ENCODE measurements around the gene OR10A4. TPM values are rescaled to one million over a fixed set of nuclear protein-coding genes. Genes with fewer than 3 reads are reported as not detected.

Gene OR10A4
- total and polyA plus RNA-seq, 2 of the 13 experiments (the other 11 are each of a cell fraction or from before 2014, with no cell fraction given): not detected

- no peak for TF ChIP-seq MIXL1 (CRISPR knock-in tag; IDR thresholded peaks at IDR 0.05)
- TF ChIP-seq EEA1 (CRISPR knock-in tag; IDR thresholded peaks at IDR 0.05; ENCODE audit: borderline replicate concordance): no peak
- TF ChIP-seq, protein P1, sequence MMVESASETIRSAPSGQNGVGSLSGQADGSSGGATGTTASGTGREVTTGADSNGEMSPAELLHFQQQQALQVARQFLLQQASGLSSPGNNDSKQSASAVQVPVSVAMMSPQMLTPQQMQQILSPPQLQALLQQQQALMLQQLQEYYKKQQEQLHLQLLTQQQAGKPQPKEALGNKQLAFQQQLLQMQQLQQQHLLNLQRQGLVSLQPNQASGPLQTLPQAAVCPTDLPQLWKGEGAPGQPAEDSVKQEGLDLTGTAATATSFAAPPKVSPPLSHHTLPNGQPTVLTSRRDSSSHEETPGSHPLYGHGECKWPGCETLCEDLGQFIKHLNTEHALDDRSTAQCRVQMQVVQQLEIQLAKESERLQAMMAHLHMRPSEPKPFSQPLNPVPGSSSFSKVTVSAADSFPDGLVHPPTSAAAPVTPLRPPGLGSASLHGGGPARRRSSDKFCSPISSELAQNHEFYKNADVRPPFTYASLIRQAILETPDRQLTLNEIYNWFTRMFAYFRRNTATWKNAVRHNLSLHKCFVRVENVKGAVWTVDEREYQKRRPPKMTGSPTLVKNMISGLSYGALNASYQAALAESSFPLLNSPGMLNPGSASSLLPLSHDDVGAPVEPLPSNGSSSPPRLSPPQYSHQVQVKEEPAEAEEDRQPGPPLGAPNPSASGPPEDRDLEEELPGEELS (CRISPR knock-in tag; IDR thresholded peaks at IDR 0.05): no peak
Observed at GRCh38 chr11:6927030-6927617, 50.7 kb downstream of the OR10A4 start (continued).

Other genes with a start within 250 kb of the OR10A4 start
- under 0.01 TPM in 1 of 2 replicates, not detected in the other for gene DCHS1, start 220.8 kb upstream of the OR10A4 start, total RNA-seq (2016; rRNA removed; fragmentation: Illumina TruSeq; extraction: Trizol)
- 0.01 and 0.03 TPM in 2 replicates for gene DCHS1, start 220.8 kb upstream of the OR10A4 start, polyA plus RNA-seq (2011; rRNA removed)
- gene MRPL17, start 193.3 kb upstream of the OR10A4 start, total RNA-seq (2016; rRNA removed; fragmentation: Illumina TruSeq; extraction: Trizol): 90.0 and 97.9 TPM in 2 replicates
- gene MRPL17, start 193.3 kb upstream of the OR10A4 start, polyA plus RNA-seq (2011; rRNA removed): 53.7 and 59.4 TPM in 2 replicates
- gene OR2AG2, start 104.6 kb upstream of the OR10A4 start, total RNA-seq (2016; rRNA removed; fragmentation: Illumina TruSeq; extraction: Trizol): not detected in 2 replicates
- gene OR2AG2, start 104.6 kb upstream of the OR10A4 start, polyA plus RNA-seq (2011; rRNA removed): not detected in 2 replicates
- not detected in 2 replicates for gene OR2AG1, start 93.6 kb upstream of the OR10A4 start, total RNA-seq (2016; rRNA removed; fragmentation: Illumina TruSeq; extraction: Trizol)
- not detected in 2 replicates for gene OR2AG1, start 93.6 kb upstream of the OR10A4 start, polyA plus RNA-seq (2011; rRNA removed)
- not detected in 2 replicates for gene OR6A2, start 76.9 kb upstream of the OR10A4 start, total RNA-seq (2016; rRNA removed; fragmentation: Illumina TruSeq; extraction: Trizol)
- not detected in 2 replicates for gene OR6A2, start 76.9 kb upstream of the OR10A4 start, polyA plus RNA-seq (2011; rRNA removed)
- gene OR10A5, start 30.9 kb upstream of the OR10A4 start, total RNA-seq (2016; rRNA removed; fragmentation: Illumina TruSeq; extraction: Trizol): not detected in 2 replicates
- gene OR10A5, start 30.9 kb upstream of the OR10A4 start, polyA plus RNA-seq (2011; rRNA removed): not detected in 2 replicates
- not detected in 2 replicates for gene OR10A2, start 13.6 kb upstream of the OR10A4 start, total RNA-seq (2016; rRNA removed; fragmentation: Illumina TruSeq; extraction: Trizol)
- not detected in 2 replicates for gene OR10A2, start 13.6 kb upstream of the OR10A4 start, polyA plus RNA-seq (2011; rRNA removed)
- gene OR2D2, start 15.9 kb downstream of the OR10A4 start, total RNA-seq (2016; rRNA removed; fragmentation: Illumina TruSeq; extraction: Trizol): not detected in 2 replicates
- gene OR2D2, start 15.9 kb downstream of the OR10A4 start, polyA plus RNA-seq (2011; rRNA removed): not detected in 2 replicates
- gene OR2D3, start 44.4 kb downstream of the OR10A4 start, total RNA-seq (2016; rRNA removed; fragmentation: Illumina TruSeq; extraction: Trizol): not detected in 2 replicates
- not detected in 2 replicates for gene OR2D3, start 44.4 kb downstream of the OR10A4 start, polyA plus RNA-seq (2011; rRNA removed)
- gene ZNF215, start 49.8 kb downstream of the OR10A4 start, total RNA-seq (2016; rRNA removed; fragmentation: Illumina TruSeq; extraction: Trizol): not detected in 2 replicates
- not detected in 2 replicates for gene ZNF215, start 49.8 kb downstream of the OR10A4 start, polyA plus RNA-seq (2011; rRNA removed)
- gene ZNF214, start 143.7 kb downstream of the OR10A4 start, total RNA-seq (2016; rRNA removed; fragmentation: Illumina TruSeq; extraction: Trizol): 1.9 and 2.6 TPM in 2 replicates
- gene ZNF214, start 143.7 kb downstream of the OR10A4 start, polyA plus RNA-seq (2011; rRNA removed): 0.28 and 0.42 TPM in 2 replicates
- gene NLRP14, start 143.9 kb downstream of the OR10A4 start, total RNA-seq (2016; rRNA removed; fragmentation: Illumina TruSeq; extraction: Trizol): not detected in 2 replicates
- gene NLRP14, start 143.9 kb downstream of the OR10A4 start, polyA plus RNA-seq (2011; rRNA removed): not detected in 2 replicates
- gene RBMXL2, start 212.4 kb downstream of the OR10A4 start, total RNA-seq (2016; rRNA removed; fragmentation: Illumina TruSeq; extraction: Trizol): not detected in 2 replicates
- not detected in 2 replicates for gene RBMXL2, start 212.4 kb downstream of the OR10A4 start, polyA plus RNA-seq (2011; rRNA removed)

All from HepG2 (cell line).